Stimulated activated CD4-positive, alpha-beta T cell treated with anti-CD3 and anti-CD28 coated beads, TNF-alpha, amount 100 ng/mL, for 24 hours (primary cell): ENCODE results near the gene KCP.
A peak's percentile ranks its signal among the peaks of the same experiment; 100 is the strongest.

ENCODE experiments used
- DNase-seq, 3 experiments: peaks; one replicate each; pipeline ENCODE4 v3.0.0-alpha.2; 2020; ENCODE audit warnings: low read depth in 3 of 3

Gene KCP

DNA sequence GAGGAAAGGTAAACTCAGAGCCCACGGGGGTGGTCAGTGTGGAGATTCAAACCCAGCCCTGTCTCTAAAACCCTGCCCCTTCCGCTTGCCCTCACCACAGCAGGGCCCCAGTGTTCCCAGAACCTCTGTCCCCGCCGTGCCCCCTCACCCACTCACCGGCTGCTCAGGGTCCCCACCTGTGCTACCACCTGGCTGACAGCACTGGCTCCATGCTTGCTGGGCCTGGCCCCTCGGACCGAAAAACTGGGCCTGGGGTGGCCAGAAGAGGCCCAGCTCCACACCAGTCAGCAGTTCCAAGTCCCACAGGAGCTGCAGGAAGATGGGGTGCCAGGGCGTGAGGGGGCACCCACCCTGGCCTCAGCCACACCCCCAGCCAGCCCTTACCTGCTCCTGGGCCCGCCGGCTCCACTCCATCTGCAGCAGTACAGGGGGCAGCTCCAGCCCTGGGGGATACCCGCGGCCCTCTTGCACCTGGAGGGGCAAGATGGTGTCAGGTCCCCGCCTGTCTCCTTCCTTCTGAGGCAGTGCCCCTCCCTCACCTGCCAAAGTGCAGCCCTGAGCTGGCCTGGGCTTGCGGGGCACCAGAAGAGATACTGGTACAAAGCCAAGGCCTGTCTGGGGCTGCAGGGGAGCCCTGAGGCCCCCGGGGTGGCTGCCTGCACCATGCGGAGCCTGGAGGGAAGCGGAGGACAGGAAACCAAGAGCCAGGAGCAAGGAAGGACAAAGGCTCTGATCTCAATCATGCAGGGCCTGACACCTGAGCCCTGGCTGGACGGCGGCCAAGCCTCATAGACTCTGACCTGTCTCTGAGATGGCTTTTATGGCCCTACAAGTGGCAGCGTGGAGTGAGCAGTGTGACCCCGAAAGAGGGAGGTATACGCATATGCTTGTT is 36.1 kb downstream of the KCP start:
- DNase-seq = no peak

DNA sequence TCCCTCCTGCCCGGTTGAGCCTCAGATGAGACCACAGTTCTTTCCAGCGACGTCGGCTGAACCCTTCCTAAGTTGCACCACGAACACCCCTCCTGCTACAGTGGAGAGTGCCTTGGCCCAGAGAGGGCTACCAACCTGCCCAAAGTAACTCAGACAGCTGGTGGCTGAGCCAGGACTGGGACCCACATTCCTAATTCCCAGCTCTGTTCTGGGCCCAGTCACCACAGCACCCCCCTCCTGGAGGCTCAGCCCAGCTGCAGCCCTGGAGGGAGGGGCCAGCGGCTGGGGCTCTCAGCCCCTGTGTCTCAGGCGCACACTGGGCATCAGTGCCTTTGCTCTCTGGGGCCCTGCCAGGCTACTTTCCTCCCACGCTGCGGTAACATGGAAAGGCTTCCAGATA is 37.3 kb downstream of the KCP start:
- DNase-seq = no peak

DNA sequence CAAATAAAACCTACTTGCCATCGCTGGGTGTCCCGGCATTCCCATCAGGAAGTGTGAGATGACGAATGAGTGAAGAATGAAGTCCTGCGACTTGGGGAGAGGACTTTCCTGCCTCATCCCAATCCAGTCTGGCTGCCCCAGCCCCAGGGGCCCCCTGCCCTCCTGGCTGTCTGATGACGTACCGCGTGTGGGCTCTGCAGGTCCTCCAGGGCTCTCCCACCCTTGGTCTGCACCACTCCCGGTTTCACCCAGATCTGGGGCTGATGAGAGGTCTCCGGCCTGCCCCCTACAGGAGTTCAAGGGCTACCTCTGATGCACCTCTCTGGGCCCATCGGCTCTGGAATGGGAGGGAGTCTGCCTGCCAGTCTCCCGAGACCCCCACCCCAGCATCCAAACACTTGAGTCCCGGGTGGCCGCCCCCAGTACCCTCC is 38.1 kb downstream of the KCP start:
- no peak for DNase-seq

DNA sequence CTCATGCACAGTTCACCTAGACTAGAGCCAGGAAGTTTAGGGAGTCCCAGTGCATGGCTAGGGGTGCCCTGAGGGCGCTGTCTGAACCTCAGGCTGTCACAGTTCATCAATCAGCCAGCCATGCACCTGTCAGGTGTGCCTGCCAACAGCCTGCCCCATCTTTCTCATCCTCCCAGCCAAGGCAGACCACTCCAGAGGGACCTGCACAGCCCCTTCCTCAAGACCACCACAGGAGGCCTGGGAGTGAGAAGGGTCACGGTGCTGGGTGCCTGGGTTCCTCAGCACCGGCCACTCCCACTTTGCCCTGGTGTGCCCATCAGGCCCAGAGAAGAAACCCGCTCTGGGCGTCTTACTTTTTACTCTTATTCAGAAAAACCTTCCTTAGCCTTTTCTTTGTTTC is 39.5 kb downstream of the KCP start:
- no peak for DNase-seq

DNA sequence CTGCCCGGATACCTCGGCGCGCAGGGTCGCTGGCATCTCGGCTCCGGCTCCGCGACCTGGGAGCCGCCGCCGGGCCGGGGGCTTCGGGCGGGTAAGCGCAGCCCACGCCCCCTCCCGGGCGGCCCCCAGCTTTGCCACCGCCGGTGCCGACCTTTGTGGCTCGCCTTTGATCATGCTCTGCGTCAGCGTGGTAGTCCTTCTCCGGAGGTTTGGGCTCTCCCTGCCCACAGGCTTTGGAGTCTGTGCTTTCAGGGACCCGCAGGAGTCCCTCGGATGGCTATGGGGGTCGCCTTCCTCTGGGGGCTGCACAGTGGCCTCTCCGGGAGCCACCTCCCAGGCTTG is 40.6 kb downstream of the KCP start:
- peak in 1 of 3 experiments; percentile 24 for DNase-seq

DNA sequence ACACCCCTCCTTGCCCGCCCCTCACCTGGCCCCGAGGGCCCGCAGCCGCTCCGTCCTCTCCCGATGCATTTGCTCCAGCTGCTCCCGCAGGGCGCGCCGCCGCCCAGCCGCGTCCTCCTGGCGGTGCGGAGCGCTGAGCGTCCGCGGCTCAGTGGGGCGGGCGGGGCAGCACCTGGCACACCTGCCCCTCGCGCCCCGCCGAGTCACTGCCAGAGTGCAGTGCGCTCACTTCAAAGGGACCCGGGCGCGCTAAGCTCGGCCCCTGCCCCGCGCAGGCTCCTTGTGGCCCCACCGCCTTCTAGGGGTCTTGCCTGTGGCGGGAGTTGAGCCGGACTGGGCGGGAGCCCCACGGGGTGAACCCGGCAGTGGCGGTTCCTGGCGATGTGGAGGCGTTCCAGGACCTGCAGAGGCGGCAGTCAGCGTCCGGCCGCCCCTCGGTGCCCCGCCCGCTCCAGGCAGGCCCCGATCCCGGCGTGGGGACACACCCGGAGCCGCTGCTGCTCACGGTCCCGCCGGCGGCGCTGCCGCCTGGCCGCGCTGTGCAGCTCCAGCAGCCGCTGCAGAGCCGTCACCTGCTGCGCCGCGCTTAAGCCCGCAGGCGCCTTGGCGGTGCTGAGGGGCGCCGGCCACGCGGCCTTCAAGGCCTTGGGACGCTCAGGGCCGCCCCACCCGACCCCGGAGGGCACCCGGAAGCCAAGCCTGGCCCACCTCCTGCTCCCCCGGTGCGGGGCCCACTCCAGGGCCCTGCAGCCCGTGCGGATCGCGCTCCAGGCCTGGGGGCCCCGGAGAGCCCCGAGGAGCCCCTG is 41.2 kb downstream of the KCP start:
- DNase-seq = peak in 1 of 3 experiments; percentile 42

DNA sequence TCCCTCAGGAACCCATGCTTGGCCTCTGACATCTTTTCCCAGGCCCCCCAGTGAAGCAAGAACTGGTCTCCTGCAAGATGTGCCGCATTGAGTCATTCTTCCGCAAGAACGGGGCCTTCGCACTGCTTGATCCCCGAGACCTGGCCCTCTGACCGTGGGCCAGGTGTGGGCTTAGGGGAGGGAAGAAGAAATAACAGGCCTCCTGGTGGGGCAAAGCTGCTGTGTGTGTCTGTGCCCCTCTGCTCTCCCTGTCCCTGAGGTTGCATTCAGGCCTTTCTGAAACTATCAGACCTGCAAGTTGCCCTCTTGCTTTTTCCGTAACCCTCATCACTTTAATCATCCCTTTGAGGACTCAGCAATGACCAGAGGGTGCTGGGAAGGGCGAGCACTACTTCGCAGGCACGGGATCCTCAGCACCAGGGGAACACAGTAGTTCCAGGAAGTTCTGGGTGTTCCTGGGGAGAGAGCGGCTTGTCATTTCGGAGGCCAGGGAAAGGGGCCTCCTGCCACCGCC is 41.8 kb downstream of the KCP start:
- DNase-seq = no peak

DNA sequence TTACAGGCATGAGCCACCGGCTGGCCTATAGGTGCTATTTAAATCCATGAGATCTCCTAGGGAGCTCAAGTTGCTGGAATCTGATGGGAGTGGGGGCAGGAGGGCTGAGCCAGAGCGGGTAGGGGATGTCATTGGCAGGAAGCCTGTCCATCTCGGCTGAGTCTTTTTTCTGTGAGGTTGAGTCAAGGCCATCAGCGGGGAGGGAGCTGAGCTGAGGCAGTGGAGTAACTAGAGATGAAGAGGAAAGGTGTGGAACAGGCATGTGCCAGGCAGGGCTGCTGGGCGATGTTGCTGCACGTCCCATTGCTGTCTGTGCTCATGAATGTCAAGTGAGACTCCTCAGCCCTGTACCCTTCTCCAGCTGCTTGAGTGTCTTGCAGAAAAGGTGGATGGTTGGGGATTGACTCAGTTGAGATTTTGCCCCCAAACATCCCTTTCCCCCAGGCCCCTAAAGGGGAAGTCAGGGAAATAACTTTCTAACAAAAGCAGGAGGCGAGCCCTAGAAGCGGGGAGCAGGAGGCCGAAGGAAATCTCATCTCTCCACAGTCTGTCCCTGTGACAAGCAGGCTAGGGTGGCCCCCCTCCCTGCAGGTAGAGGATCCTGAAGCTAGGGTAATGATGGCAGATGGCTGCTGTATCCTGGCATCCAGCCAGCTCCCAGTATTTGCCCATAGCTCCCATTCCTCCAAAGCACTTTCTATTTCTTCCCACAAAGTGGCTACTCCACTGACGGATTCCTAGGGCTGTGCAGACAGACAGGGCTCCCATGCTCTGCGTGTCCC is 42.5 kb downstream of the KCP start:
- DNase-seq = no peak

DNA sequence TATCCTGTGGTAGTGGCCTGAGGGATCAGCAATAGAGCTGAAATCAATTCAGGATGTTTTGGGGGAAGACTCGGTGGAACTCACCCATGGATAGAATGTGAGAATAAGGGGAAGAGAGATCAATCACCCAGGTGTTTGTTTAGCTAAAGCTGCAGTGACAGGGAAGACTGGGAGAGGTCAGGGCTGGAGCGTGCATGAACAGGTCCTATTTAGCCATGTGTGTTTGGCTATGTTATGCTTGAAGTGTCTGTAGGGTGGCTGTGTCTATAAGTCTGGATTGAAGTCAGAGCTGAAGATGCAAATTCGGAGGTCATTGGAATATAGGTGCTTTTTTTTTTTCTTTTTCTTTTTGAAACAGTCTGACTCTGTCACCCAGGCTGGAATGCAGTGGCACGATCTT is 43.3 kb downstream of the KCP start:
- no peak for DNase-seq

DNA sequence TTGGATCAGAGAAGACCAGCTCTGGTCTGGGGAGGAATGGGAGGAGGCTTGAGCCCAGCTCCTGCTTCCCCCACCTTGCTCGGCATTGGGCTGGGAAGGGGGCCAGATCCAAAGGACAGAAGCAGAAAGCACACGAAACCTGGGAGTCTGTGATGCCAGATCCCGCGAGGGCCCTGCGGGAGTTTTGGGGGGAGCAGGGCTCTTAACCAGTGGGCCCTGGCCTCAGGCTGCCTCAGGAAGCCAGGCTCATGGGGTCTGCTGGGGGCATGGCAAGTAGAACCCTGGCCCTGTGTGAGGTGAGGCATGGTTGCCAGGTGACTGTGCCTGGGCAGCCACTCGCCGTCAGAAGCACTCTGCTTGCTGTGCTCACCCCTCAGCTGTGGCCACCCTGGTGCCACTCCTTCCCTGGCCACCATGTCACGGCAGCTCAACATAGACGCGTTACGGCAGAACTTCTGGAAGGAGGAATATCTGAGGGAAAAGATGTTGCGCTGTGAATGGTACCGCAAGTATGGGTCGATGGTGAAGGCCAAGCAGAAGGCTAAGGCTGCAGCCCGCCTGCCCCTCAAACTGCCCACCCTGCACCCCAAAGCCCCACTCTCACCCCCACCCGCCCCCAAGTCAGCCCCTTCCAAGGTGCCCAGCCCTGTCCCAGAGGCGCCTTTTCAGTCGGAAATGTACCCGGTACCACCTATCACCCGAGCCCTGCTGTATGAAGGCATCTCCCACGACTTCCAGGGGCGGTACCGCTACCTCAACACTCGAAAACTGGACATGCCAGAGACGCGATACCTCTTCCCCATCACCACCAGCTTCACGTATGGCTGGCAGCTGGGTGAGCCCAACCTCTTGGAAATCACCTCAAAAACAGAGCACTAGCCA is 44.3 kb downstream of the KCP start:
- no peak for DNase-seq

DNA sequence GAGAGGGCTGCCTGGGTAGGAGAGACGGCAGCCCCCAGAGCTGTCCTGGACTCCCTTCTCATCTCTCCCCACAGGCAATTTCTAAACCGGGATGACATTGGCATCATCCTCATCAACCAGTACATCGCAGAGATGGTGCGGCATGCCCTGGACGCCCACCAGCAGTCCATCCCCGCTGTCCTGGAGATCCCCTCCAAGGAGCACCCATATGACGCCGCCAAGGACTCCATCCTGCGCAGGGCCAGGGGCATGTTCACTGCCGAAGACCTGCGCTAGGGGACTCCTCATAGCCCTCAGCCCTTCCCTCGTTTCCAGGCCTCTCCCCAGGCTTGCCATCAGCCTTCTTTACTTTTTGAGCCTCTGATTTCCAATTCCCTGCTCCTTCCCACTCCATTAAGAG is 45.2 kb downstream of the KCP start:
- DNase-seq = no peak

DNA sequence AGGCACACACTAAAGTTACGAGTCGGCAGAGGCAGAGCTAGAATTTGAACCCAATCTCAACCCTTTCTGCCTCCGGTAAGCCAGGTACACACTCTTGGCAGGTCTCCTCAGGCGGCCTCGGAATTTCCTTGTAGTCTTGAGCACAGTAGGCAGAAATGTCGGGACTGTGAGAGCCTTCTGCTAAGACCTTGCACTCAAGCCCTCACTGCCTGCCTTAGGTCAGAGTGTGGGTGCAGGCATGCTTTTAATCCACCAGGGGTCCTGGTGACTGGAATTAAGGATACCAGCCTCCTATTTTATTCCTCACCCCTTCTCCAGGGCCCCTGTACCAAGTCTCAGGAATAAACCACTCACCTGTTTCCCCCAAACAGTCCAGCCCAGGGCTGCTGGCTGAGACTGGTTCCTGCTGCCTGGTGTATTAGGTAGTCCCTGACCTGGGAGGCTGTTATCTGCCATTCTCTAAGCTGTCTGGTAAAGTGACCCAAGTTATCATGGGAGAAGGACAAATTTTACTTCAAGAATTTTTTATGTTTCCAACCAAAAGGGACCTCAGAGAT is 47.0 kb downstream of the KCP start:
- DNase-seq = peak in 1 of 3 experiments; percentile 47

DNA sequence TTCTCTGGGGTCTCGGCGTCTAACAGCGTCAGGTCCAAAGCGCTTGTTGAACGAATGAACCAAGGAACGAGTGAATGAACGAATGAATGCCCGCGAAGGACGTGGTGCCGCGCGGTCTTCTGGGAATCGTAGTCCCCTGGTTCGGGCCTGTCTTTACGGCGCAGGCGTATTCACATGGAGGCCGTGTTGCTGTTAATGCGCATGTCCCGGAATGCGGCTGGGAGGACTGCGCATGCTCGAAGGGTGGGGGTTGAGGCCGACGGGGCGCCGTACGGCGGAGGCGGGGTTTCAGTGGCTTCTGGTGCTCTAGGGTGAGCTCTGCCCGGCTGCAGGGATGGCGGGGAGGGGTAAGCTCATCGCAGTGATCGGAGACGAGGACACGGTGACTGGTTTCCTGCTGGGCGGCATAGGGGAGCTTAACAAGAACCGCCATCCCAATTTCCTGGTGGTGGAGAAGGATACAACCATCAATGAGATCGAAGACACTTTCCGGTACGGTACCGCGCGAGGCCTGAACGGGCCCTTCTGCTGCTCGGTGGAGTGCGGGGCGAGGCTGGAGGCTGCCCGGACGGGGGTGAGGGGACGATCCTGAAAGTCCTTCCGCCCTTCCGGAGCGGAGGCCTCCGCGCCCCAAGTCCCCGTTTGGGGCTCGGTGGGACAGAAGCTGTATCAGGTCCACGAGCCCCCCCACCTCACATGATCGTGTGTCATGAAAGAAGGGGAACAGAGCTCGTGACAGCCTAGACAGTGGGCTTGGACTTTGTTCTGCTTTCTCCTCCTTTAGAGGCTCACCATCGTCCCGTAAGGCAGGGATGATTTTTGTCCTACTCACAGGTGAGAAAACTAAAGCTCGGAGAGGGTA is 47.7 kb downstream of the KCP start, which contains the start of gene ATP6V1F:
Gene ATP6V1F, plus strand, starts transcription at position 286 of the 862 bp plus-strand sequence. Its CDS starts 49 bp downstream, at position 335.
- DNase-seq = peak; percentile 98 to 99 (median 99)

DNA sequence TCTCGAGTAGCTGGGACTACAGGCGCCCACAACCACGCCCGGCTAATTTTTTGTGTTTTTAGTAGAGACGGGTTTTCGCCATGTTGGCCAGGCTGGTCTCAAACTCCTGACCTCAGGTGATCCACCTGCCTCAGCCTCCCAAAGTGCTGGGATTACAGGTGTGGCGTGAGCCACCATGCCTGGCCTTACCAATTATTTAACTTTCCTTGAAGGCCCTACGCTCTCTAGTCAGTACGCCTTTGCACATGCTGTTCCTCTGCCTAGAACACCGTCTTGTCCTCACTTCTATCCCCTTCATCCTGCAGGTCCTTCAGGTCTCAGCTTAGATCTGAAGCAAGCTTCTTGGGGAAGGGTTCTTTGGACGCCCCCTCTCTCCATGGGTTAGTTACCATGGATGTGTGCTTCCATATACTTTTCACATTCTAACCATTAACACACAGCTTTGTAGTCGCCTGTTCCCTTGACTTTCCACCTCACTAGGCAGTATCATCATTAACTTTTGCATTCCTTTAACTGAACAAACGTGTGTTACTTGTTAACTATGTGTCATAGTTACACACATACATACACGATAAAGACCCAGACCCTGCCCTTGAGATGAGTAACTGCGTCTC is 48.4 kb downstream of the KCP start:
- no peak for DNase-seq

DNA sequence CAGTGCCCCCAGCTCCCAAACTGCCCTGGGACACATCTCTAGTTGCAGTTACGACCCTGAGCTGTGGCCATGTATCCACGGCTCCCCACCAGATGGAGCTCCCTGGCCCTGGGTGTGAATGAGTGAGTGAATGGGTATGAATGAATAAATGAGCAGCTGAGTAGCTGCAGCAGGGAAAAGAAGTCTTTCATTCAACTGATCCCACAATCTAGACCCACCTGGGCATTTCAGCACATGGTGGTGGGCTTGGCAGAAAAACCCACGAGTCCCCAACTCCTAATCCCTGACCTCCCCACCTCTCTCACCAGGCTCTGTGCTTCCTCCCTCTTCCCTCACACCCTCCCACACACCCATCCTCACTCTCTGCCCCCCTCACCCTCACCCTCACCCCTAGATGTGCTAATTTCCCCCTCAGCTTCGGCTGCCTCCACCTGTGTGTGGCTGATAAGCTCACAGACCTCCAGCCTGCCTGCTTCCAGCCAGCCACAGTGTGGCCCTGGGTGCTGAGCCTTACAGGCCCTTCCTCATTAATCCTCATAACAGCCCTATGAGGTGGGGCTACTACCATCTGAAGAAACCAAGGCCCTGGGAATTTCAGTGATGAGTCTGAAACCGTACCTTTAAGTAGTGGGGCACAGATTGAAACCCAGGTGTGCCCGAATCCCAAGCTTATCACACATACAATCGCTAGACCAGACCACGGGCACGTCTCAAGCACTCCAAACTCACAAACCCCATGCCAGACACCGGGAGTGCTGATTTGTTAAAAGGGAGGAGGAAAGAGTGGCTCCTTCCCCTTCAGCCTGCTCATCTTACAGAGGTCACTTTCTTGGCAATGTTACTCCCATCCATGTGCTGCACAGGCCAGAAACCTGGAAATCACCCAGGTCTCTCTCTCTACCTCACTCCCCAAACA is 50.1 kb downstream of the KCP start:
- DNase-seq = no peak

DNA sequence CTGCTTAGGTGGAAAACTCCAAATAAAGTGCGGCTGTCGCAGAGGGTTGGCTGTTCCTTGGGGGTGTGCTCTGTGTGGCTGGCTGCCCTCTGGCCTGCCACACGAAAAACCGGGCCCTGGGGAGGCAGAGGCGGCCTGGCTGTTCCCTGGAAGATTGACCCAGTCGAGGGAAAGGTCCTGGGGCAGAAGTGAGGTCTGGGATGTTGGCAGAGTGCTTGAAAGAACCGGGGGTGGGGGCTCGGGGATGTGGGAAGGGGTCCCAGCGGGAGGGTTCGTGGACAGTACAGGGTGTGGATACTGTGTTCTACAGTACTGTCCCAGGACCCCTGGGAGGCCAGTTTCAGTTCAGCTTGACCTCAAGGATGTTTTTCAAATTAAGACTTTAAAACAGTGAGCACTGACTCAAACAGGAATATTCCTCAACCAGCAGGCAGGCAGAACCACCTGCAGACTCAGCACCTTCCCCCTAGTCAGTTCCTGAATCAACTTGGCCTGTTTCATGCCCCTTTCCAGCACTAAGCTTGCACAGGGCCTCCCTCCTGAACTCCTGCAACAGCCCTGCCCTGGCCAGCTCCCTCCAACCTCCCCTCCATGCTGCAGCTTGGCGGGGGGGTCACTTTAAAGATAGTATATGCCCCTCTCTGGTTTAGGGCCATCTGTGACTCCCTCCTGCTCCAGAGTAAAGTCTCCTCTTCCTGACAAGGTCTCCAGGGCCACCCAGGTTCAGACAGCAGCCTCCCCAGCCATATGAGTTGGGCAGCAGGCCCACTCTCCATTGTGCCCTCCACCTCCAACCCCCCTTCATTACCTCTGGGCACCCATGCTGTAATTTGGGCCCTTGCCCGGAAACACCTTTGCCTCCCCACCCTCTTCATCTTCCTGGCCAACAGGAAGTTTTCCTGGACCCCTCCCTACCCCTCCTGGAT is 51.0 kb downstream of the KCP start:
- no peak for DNase-seq
